GM19397 (cell line): ENCODE results near the gene RCCD1.

ENCODE experiments used
- ATAC-seq: cut with Tn5 transposase; IDR thresholded peaks from one replicate; pipeline ENCODE4 v1.9.1; 2021; ENCODE audit warnings: mild to moderate bottlenecking, moderate library complexity; ENCODE audit not compliant: unreplicated experiment

Gene RCCD1

DNA sequence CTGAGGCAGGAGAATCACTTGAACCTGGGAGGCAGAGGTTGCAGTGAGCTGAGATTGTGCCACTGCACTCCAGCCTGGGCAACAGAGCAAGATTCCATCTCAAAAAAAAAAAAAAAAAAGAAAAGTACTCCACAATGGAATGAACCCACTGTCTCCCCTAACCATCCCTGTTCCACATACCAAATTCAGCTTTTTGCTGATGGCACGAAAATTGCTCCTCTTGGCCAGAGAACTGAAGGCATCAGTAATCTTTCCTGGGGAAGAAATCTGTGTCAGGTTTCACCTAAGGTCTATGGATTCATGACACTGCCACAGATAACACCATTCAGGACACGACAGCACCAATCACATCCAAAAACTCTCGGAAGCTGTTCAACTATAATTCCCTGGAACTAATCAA is 46.5 kb downstream of the RCCD1 start:
- ATAC-seq: no peak

DNA sequence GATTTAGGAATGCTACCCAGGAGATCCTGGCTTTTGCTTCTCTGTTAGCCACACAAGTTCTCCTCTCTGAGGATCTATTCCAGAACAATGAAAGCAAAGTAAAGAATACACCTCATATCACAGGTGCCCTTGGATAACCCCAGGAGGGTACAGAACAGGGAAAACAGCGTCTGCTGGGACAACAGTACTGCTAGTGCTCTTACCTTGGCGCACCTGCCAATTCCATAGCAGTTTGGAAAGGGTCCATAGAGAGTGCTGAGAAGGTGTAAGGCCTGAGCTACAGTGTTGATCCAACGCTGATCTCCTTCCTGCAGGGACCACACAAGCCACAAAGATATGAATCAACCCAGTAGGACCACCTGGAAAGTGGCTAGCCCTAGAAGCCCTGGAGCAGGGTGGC is 52.6 kb downstream of the RCCD1 start:
- ATAC-seq: no peak
